HG03159 (cell line): ENCODE data around the gene CHST9.
"Not testable (repeated sequence)": the region's sequence is repeated elsewhere in the genome, so short reads cannot be mapped to it uniquely, and the experiment has no call there.

ENCODE experiments used
- ATAC-seq: cut with Tn5 transposase; IDR thresholded peaks from one replicate; pipeline ENCODE4 v1.9.1; 2021; ENCODE audit warnings: mild to moderate bottlenecking, moderate library complexity; ENCODE audit not compliant: unreplicated experiment

The CHST9 gene

GRCh38 chr18:27175245-27175644, 9.9 kb downstream of the CHST9 start:
- ATAC-seq: no peak

GRCh38 chr18:27171993-27172392, 13.1 kb downstream of the CHST9 start:
- ATAC-seq: no peak

GRCh38 chr18:27165412-27165811, 19.7 kb downstream of the CHST9 start:
- no peak for ATAC-seq

- no peak for ATAC-seq
Measured at GRCh38 chr18:27164905-27165304, 20.2 kb downstream of the CHST9 start.

- ATAC-seq: not testable (repeated sequence)
Measured at GRCh38 chr18:27163197-27163716, 21.9 kb downstream of the CHST9 start.

- ATAC-seq: not testable (repeated sequence)
Measured at GRCh38 chr18:27149240-27149639, 35.9 kb downstream of the CHST9 start.

- ATAC-seq: no peak
Measured at GRCh38 chr18:27144672-27145071, 40.4 kb downstream of the CHST9 start.

GRCh38 chr18:27143580-27144287, 41.4 kb downstream of the CHST9 start:
- no peak for ATAC-seq

- ATAC-seq: no peak
Measured at GRCh38 chr18:27142891-27143290, 42.2 kb downstream of the CHST9 start.

- no peak for ATAC-seq
Measured at GRCh38 chr18:27141876-27142275, 43.2 kb downstream of the CHST9 start.

- no peak for ATAC-seq
Measured at GRCh38 chr18:27138079-27138478, 47.0 kb downstream of the CHST9 start.

GRCh38 chr18:27136208-27136535, 48.9 kb downstream of the CHST9 start:
- ATAC-seq: no peak

GRCh38 chr18:27135504-27136207, 49.5 kb downstream of the CHST9 start:
- no peak for ATAC-seq

- ATAC-seq: no peak
Measured at GRCh38 chr18:27130065-27130630, 55.0 kb downstream of the CHST9 start.

GRCh38 chr18:27124196-27124595, 60.9 kb downstream of the CHST9 start:
- ATAC-seq: no peak

- ATAC-seq: no peak
Measured at GRCh38 chr18:27121108-27121507, 64.0 kb downstream of the CHST9 start.

- ATAC-seq: no peak
Measured at GRCh38 chr18:27120246-27120645, 64.9 kb downstream of the CHST9 start.

GRCh38 chr18:27118973-27119372, 66.1 kb downstream of the CHST9 start:
- no peak for ATAC-seq

- ATAC-seq: no peak
Measured at GRCh38 chr18:27114842-27115241, 70.3 kb downstream of the CHST9 start.

GRCh38 chr18:27113358-27113757, 71.8 kb downstream of the CHST9 start:
- ATAC-seq: no peak

GRCh38 chr18:27110319-27110718, 74.8 kb downstream of the CHST9 start:
- ATAC-seq: no peak

- no peak for ATAC-seq
Measured at GRCh38 chr18:27109451-27109850, 75.7 kb downstream of the CHST9 start.
